ENCODE data around the gene KCTD15.

DNA sequence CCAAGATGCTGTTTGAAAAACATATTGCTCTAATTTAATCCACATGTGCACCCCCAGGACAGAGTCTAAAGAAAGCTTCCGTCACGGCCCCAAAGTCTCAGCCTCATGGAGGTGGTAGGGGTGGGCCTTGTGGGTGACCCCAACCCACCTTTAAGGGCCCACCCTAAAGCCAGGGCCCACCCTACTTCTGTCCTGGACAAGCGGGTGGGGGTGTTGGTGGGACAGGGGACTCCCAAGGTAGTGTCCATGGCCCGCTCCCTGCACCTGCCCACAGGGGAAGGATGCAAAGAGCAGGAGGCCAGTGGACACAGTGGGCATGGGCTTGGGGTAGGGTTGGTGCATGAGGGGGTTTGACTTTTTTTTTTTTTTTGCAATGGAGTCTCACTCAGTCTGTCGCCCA lies 66.8 kb downstream of the KCTD15 start:
- TF ChIP-seq, protein P1, sequence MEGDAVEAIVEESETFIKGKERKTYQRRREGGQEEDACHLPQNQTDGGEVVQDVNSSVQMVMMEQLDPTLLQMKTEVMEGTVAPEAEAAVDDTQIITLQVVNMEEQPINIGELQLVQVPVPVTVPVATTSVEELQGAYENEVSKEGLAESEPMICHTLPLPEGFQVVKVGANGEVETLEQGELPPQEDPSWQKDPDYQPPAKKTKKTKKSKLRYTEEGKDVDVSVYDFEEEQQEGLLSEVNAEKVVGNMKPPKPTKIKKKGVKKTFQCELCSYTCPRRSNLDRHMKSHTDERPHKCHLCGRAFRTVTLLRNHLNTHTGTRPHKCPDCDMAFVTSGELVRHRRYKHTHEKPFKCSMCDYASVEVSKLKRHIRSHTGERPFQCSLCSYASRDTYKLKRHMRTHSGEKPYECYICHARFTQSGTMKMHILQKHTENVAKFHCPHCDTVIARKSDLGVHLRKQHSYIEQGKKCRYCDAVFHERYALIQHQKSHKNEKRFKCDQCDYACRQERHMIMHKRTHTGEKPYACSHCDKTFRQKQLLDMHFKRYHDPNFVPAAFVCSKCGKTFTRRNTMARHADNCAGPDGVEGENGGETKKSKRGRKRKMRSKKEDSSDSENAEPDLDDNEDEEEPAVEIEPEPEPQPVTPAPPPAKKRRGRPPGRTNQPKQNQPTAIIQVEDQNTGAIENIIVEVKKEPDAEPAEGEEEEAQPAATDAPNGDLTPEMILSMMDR (IDR thresholded peaks at IDR 0.05) = no peak
- no peak for TF ChIP-seq POLR2A (IDR thresholded peaks at IDR 0.05)
- TF ChIP-seq POLR2AphosphoS5 (IDR thresholded peaks at IDR 0.05) = no peak
- TF ChIP-seq EP300 (IDR thresholded peaks at IDR 0.05) = no peak

All from stomach (tissue), 4 donors.